ENCODE measurements around the gene TUBGCP2. TPM values are rescaled to one million over a fixed set of nuclear protein-coding genes. Genes with fewer than 3 reads are reported as not detected.

The TUBGCP2 gene
- total RNA-seq, 1 donor from 2014 or later, result 53.2 TPM

GRCh38 chr10:133231946-133232574 is 76.6 kb downstream of the TUBGCP2 start:
- H3K27me3 Mint-ChIP-seq (ENCODE audit: low read depth), result peaks cover 56% of the 10 kb centered on the region
- H3K36me3 Mint-ChIP-seq (ENCODE audit: low read depth), result no peaks in the 10 kb centered on the region
- peaks cover 3% of the 10 kb centered on the region for H3K4me1 Mint-ChIP-seq (ENCODE audit: low read depth)
- no peak overlapping the region for H3K27ac Mint-ChIP-seq (ENCODE audit: unreplicated experiment)
- no peaks in the 10 kb centered on the region for H3K9me3 Mint-ChIP-seq (ENCODE audit: low read depth)
- no peak overlapping the region for H3K4me3 Mint-ChIP-seq (ENCODE audit: unreplicated experiment)
- no peak for DNase-seq (ENCODE audit: low spot score)
- no peak for TF ChIP-seq CTCF (IDR thresholded peaks at IDR 0.05)

- Mint-ChIP-seq H3K27me3 (ENCODE audit: low read depth) (peaks cover 61% of the 10 kb centered on the region), H3K36me3 (ENCODE audit: low read depth) (no peaks in the 10 kb centered on the region), H3K9me3 (ENCODE audit: low read depth) (no peaks in the 10 kb centered on the region), H3K4me3 (ENCODE audit: unreplicated experiment) (no peak overlapping the region), H3K4me1 (ENCODE audit: low read depth) (peaks cover 5% of the 10 kb centered on the region), H3K27ac (ENCODE audit: unreplicated experiment) (no peak overlapping the region)
- TF ChIP-seq CTCF (IDR thresholded peaks at IDR 0.05), result no peak
- no peak for DNase-seq (ENCODE audit: low spot score)
These were observed 77.3 kb downstream of the TUBGCP2 start for GRCh38 chr10:133231244-133231945.

- H3K4me1 Mint-ChIP-seq (ENCODE audit: low read depth), result peaks cover 13% of the 10 kb centered on the region
- H3K4me3 Mint-ChIP-seq (ENCODE audit: unreplicated experiment), result no peak overlapping the region
- no peak overlapping the region for H3K27ac Mint-ChIP-seq (ENCODE audit: unreplicated experiment)
- no peaks in the 10 kb centered on the region for H3K36me3 Mint-ChIP-seq (ENCODE audit: low read depth)
- no peak for TF ChIP-seq CTCF (IDR thresholded peaks at IDR 0.05)
- H3K27me3 Mint-ChIP-seq (ENCODE audit: low read depth), result peaks cover 63% of the 10 kb centered on the region
- DNase-seq (ENCODE audit: low spot score), result no peak
- H3K9me3 Mint-ChIP-seq (ENCODE audit: low read depth), result no peaks in the 10 kb centered on the region
These were observed 78.1 kb downstream of the TUBGCP2 start for GRCh38 chr10:133230387-133231195.

- H3K4me3 Mint-ChIP-seq (ENCODE audit: unreplicated experiment), result no peak within 1 kb of the TSS
- peaks cover 62% of the 10 kb centered on the region for H3K27me3 Mint-ChIP-seq (ENCODE audit: low read depth)
- H3K27ac Mint-ChIP-seq (ENCODE audit: unreplicated experiment), result no peak within 1 kb of the TSS
- no peak for TF ChIP-seq CTCF (IDR thresholded peaks at IDR 0.05)
- no peak for DNase-seq (ENCODE audit: low spot score)
- H3K36me3 Mint-ChIP-seq (ENCODE audit: low read depth), result no peaks in the 10 kb centered on the region
- no peaks in the 10 kb centered on the region for H3K9me3 Mint-ChIP-seq (ENCODE audit: low read depth)
- peaks cover 15% of the 10 kb centered on the region for H3K4me1 Mint-ChIP-seq (ENCODE audit: low read depth)
These were observed 78.7 kb downstream of the TUBGCP2 start, which contains the start of gene UTF1 for GRCh38 chr10:133230044-133230361. Gene UTF1 (plus strand): TSS chr10:133230217. CDS start chr10:133230289, 72 bp downstream.

Data from chondrocyte (in vitro differentiated cells).